Measurements from ENCODE around the gene KLHL29.

The KLHL29 gene

DNA sequence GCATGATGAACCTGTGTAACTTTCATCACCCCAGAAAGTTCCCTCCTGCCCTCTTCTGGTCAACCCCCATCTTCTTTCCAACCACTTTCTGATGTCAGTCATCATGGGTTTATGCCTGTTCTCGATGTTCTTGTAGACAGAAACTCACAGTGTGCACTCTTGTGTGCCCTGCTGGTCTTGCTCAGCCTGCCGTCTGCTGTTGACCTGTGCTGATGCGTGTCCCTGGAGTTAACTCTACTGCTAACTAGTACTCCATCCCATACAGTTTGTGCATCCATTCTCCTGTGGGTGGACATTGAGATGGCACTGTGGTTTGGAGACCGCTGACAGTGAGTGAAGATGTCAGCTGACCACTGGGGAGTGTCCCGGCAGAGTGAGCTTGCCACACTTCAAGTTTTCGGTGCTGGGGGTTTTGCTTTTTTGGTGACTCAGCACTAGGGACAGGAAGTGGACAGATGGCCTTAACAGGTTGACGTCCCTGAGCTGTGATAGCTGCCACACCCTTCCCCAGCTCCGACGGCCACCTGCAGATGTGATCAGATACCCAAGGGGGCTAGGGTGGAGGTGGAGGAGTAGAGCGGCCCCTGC is 14.8 kb downstream of the KLHL29 start:
- DNase-seq = no peak

GRCh38 chr2:23400703-23401102 is 15.7 kb downstream of the KLHL29 start:
- DNase-seq = no peak

DNA sequence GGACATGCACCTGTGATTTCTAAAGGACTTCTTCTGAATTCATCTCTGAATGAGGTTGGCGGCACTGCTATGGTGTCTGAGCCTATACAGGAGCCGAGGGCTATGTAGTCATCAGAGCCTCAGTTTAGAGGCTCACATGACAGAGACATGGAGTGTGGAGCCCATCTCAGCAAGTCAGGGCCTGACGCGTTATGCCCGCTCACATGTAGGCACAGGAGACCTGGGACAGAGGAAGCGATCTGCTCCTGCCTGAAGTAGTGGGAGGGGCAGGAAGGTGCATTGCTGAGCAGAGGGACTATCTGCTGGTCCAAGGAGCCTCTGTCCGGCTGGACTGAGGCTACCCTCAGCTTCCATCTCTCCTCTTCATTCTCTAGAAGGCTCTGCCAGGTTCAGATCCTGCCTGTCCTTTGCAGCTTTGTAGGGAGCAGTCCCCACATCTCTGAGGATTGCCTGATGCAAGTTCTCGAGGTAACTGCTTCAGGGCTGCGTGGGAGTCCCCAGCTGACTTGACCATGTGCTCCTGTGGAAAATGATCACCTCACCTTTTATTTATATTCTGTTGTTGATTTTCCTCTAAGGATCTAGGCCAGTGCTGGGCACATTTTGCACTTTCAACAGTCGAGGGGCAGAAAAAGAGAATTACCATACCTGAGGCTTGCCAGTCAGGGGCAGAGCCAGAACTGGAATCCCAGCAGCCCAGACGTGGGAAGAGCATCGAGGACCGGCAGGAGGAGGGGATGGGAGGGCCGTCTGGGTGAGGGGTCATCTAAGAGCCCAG is 16.6 kb downstream of the KLHL29 start:
- no peak for DNase-seq

DNA sequence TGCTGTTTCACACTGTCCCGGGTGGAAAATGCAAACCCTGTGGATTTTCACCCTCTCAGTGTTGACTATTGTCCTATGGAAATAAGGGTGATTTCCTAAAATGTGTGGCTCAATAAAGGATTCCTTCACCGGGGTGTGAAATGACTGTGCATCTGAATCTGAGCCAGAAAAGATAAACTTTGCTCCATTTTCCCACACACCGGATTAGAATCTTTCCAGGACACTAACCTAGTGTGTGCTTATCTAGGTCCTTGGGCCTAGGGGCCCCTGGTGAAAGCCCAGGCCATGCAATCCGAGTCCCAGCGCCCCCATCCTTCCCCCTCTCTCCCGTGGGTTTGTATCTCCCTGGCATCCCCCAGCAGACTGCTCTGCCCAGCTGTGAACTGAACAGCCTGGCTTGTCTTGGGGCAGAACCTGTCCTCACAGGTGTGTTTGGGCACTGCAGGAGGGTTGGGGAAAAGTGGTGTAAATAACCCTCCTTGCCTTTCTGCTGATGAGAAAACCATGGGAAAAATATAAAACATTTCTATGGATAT is 17.3 kb downstream of the KLHL29 start:
- DNase-seq = no peak

GRCh38 chr2:23404426-23404825 is 19.4 kb downstream of the KLHL29 start:
- DNase-seq = peak; percentile 84

- DNase-seq = no peak
Measured at GRCh38 chr2:23409248-23409647, 24.3 kb downstream of the KLHL29 start.

DNA sequence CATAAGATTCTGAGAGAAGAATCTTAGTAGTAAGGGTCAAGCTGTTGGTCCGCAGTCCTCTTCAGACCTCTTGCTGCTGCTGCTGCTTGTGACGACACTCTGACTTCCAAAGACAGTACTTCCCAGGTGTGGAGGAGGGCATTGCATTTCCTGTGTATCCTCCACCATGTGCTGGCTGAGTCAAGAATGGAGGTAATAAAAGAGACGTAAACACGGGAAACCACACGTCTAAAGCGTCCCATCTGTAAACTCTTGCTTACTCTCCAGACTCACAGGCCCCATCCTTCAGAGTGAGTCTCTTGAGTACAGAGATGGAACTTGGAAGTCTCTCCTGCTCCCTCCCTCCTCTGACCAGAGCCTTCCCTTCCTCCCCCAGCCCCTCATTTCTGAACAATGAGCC is 25.6 kb downstream of the KLHL29 start:
- DNase-seq = no peak

- DNase-seq = no peak
Measured at GRCh38 chr2:23411752-23412431, 26.9 kb downstream of the KLHL29 start.

- DNase-seq = no peak
Measured at GRCh38 chr2:23412556-23413155, 27.7 kb downstream of the KLHL29 start.

GRCh38 chr2:23413641-23414040 is 28.7 kb downstream of the KLHL29 start:
- DNase-seq = no peak

DNA sequence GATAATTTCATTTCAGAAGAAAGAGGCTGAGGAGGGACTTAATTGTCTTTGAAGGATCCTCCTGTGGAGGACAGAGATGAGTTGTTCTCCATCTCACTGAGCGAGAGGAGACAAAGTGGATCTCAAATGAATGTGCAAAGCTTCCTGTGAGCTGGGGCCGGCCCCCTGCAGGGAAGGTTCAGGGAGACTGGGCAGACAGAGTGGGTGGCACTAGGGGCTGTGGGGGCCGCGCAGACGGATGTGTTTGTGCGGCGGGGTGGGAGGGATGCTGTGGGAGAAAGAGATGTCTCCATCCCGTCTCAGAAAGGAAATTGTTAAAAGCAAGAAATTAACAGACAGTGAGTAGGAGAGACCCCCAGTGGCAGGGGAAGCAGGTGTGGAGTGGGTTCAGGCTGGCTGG is 29.1 kb downstream of the KLHL29 start:
- no peak for DNase-seq

GRCh38 chr2:23414871-23415270 is 29.9 kb downstream of the KLHL29 start:
- DNase-seq = no peak

- no peak for DNase-seq
Measured at GRCh38 chr2:23417310-23417709, 32.3 kb downstream of the KLHL29 start.

DNA sequence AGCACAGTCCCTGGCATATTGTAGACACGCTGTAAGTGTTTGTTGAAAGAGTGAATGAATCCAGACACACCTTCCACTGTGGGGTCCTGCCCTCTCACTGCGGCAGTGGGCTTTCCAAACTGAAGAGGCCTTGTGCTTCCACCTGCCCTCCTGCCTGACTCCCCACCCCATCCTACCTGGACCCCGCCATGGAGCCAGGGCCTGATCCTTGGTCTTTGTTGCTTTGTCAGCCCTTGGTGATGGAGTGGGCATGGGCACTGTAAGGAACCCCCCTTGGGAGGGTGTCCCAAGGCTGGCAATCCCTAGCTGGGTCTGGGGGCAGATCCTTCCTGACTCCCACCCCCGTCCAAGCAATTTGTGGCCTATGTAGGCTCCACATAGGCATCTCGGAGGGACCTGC is 33.1 kb downstream of the KLHL29 start:
- DNase-seq = no peak

DNA sequence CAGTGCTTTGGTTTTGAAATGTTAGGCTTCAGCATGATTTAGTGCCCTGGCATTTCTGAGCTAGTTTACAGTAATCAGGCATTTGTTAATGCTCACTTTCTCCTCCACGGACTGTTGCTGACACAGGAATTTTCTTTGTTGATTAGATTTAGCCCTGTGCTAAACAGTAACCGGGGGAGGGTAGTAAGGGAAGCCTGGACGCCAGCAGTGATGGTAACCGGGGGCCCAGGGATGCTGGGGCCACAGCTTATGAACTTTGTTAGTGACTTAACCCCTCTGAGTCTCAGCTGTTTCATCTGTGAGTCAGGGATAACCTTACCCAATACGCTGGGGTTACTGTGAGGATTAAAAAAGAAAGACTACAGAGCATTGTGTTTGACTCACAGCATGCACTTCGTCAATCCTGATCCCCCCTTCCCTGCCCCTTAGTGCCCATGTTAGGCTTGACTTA is 33.5 kb downstream of the KLHL29 start:
- no peak for DNase-seq

- DNase-seq = no peak
Measured at GRCh38 chr2:23419171-23420090, 34.5 kb downstream of the KLHL29 start.

DNA sequence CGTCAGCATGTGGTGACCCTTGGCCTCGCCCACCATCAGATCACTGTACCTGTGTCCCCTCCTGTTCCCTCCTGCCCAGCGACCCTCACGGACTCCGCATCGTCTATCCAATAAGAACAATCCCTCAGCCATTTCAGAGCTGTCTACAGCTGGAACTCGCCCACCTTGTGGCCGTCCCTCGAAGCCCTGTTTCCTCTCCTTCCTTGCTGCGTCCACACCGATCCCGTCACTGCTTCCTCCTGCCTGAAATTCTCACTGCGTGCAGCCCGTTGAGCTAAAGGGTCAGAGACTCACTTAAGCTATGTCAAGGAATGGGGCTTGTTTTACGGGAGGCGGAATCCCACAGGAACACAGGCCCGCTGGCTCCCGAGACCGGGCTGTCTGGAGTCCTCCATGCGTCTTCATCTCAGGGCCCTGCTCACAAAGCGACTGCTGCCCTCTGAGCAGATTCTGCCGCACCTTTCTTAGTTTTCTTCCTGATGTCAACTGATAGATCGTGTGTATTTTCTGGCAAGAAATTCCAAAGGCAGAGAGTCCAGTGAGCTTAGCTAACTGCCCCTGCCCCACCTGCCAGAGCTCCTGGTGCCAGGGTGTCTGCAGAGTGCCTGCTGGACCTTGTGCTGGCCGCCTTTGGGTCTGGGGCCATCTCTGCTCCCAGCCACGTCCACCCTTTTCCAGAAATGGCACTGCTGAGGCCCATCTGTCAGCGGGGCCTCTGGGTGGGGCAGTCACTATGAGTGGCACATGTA is 35.3 kb downstream of the KLHL29 start:
- DNase-seq = no peak

DNA sequence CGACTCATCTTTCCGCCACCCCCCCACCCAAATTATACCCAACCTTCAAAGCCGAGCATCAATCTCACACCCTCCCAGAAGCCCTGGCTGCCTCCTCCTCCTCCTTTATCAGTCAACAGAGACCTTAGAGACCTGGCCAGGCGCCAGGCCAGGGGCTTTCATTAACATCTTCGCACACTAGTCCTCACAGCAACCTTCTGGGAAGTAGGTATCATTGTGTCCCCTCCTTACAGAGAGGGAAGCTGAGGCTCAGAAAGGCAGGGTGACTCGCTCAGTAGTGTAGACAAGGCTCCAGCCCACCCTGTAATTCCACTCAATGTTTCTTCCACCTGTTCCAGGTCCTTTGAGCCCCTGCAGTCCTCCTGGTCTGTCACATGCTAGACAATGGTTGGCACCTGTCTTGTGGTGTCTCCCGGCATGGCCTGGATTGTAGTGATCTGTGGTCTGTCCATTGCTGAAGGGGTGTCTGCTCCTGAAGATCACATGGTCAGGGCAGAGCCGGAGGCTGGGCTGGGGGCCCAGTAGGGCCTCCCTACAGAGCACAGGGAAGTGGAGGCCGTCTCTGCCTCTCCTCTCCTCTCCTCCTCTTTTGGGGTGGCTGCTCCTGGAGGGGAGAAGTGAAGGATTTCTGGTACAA is 36.0 kb downstream of the KLHL29 start:
- DNase-seq = no peak

DNA sequence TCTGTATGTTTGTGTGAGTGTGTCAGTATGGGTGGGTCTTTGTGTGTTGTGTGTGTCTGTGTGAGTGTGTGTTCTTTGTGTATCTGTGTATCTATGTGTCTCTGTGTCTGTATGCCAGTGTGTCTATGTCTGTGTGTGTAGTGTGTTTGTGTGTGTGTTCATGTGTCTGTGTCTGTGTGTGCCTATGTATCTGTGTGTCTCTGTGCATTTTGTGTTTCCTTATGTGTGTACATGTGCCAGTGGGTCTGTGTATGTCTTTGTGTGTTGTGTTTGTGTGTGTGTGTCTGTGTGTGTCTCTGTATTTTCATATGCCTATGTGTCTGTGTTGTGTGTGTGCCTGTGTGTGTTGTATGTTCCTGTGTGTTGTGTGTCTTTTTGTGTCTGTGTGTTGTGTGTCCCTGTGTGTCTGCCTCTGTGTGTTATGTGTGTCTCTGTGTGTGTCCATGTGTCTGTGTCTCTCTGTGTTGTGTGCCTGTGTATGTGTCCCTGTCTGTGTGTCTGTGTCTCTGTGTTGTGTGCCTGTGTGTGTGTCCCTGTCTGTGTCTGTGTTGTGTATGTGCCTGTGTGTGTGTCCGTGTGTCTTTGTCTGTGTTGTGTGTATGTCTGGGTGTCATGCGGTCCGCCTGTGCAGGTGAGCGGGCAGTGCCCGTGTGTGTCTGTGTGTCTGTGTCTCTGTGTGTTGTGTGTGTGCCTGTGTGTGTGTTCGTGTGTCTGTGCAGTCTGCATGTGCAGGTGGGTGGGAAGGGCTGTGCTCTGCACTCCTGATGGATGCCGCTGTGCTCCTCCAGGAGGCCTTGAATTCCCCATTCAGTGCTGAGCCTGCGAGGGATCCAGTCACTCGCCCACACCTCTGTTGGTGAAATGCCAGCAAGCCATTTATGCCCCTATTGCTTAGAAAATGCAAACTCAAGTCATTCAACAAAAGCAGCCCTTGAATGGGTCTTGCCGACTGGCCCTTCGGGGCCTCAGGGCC is 37.4 kb downstream of the KLHL29 start:
- no peak for DNase-seq

Data from NCI-H2029 (cell line).